Measurements from ENCODE around the gene ADCY9.
A peak's percentile ranks its signal among the peaks of the same experiment; 100 is the strongest.

The ADCY9 gene

DNA sequence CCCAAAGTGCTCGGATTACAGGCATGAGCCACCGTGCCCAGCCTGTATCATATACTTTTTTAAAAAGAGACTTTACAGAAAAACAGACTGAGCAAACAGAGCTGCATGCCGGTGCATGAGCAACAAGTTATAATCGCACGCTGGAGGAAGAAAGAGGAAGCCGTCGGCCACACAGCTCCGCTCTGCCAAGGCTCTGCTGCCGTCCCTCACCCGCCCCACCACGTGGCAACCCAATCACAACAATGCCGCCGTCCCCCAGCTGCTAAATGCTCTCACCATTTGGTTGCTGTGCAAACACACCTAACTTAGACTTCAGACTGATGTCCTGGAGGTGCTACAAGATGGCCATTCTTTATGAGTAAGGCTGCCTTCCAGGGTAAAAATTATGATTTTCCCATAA lies 83.5 kb downstream of the ADCY9 start:
- Histone ChIP-seq H3K4me3 (ENCODE audit: severe bottlenecking) (no peak overlapping the region), H3K4me1 (ENCODE audit: insufficient read depth, poor library complexity, severe bottlenecking) (no peaks in the 10 kb centered on the region), H3K9me3 (ENCODE audit: severe bottlenecking) (no peaks in the 10 kb centered on the region), H3K36me3 (ENCODE audit: low read depth) (no peaks in the 10 kb centered on the region), H3K27ac (ENCODE audit: poor library complexity, severe bottlenecking) (no peak overlapping the region), H3K27me3 (ENCODE audit: insufficient read depth, poor library complexity, severe bottlenecking) (no peaks in the 10 kb centered on the region)
- ATAC-seq (ENCODE audit: low read depth) (peak; percentile 61), DNase-seq (ENCODE audit: low spot score) (no peak)
- TF ChIP-seq, protein P1, sequence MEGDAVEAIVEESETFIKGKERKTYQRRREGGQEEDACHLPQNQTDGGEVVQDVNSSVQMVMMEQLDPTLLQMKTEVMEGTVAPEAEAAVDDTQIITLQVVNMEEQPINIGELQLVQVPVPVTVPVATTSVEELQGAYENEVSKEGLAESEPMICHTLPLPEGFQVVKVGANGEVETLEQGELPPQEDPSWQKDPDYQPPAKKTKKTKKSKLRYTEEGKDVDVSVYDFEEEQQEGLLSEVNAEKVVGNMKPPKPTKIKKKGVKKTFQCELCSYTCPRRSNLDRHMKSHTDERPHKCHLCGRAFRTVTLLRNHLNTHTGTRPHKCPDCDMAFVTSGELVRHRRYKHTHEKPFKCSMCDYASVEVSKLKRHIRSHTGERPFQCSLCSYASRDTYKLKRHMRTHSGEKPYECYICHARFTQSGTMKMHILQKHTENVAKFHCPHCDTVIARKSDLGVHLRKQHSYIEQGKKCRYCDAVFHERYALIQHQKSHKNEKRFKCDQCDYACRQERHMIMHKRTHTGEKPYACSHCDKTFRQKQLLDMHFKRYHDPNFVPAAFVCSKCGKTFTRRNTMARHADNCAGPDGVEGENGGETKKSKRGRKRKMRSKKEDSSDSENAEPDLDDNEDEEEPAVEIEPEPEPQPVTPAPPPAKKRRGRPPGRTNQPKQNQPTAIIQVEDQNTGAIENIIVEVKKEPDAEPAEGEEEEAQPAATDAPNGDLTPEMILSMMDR (IDR thresholded peaks at IDR 0.05; ENCODE audit: poor library complexity, severe bottlenecking), result no peak

GRCh38 chr16:4028144-4028543 lies 88.1 kb downstream of the ADCY9 start:
- ATAC-seq (ENCODE audit: low read depth) (no peak), DNase-seq (ENCODE audit: low spot score) (no peak)
- Histone ChIP-seq H3K4me3 (ENCODE audit: severe bottlenecking) (no peak overlapping the region), H3K4me1 (ENCODE audit: insufficient read depth, poor library complexity, severe bottlenecking) (no peaks in the 10 kb centered on the region), H3K36me3 (ENCODE audit: low read depth) (no peaks in the 10 kb centered on the region), H3K9me3 (ENCODE audit: severe bottlenecking) (no peaks in the 10 kb centered on the region), H3K27ac (ENCODE audit: poor library complexity, severe bottlenecking) (no peak overlapping the region), H3K27me3 (ENCODE audit: insufficient read depth, poor library complexity, severe bottlenecking) (no peaks in the 10 kb centered on the region)
- TF ChIP-seq, protein P1 (IDR thresholded peaks at IDR 0.05; ENCODE audit: poor library complexity, severe bottlenecking), result no peak

GRCh38 chr16:4026854-4027253 lies 89.4 kb downstream of the ADCY9 start:
- no peaks in the 10 kb centered on the region for H3K9me3 ChIP-seq (ENCODE audit: severe bottlenecking)
- DNase-seq (ENCODE audit: low spot score), result no peak
- no peaks in the 10 kb centered on the region for H3K27me3 ChIP-seq (ENCODE audit: insufficient read depth, poor library complexity, severe bottlenecking)
- TF ChIP-seq, protein P1 (IDR thresholded peaks at IDR 0.05; ENCODE audit: poor library complexity, severe bottlenecking), result no peak
- no peak overlapping the region for H3K27ac ChIP-seq (ENCODE audit: poor library complexity, severe bottlenecking)
- H3K4me1 ChIP-seq (ENCODE audit: insufficient read depth, poor library complexity, severe bottlenecking), result no peaks in the 10 kb centered on the region
- no peak overlapping the region for H3K4me3 ChIP-seq (ENCODE audit: severe bottlenecking)
- no peaks in the 10 kb centered on the region for H3K36me3 ChIP-seq (ENCODE audit: low read depth)
- no peak for ATAC-seq (ENCODE audit: low read depth)

GRCh38 chr16:4025428-4025827 lies 90.8 kb downstream of the ADCY9 start:
- no peak for ATAC-seq (ENCODE audit: low read depth)
- Histone ChIP-seq H3K36me3 (ENCODE audit: low read depth) (no peaks in the 10 kb centered on the region), H3K27me3 (ENCODE audit: insufficient read depth, poor library complexity, severe bottlenecking) (no peaks in the 10 kb centered on the region), H3K27ac (ENCODE audit: poor library complexity, severe bottlenecking) (no peak overlapping the region), H3K9me3 (ENCODE audit: severe bottlenecking) (no peaks in the 10 kb centered on the region), H3K4me3 (ENCODE audit: severe bottlenecking) (no peak overlapping the region), H3K4me1 (ENCODE audit: insufficient read depth, poor library complexity, severe bottlenecking) (peaks cover 9% of the 10 kb centered on the region)
- TF ChIP-seq, protein P1 (IDR thresholded peaks at IDR 0.05; ENCODE audit: poor library complexity, severe bottlenecking), result no peak
- no peak for DNase-seq (ENCODE audit: low spot score)

GRCh38 chr16:4021916-4022315 lies 94.3 kb downstream of the ADCY9 start:
- no peaks in the 10 kb centered on the region for H3K36me3 ChIP-seq (ENCODE audit: low read depth)
- no peaks in the 10 kb centered on the region for H3K27me3 ChIP-seq (ENCODE audit: insufficient read depth, poor library complexity, severe bottlenecking)
- TF ChIP-seq, protein P1 (IDR thresholded peaks at IDR 0.05; ENCODE audit: poor library complexity, severe bottlenecking), result no peak
- peaks cover 9% of the 10 kb centered on the region for H3K4me1 ChIP-seq (ENCODE audit: insufficient read depth, poor library complexity, severe bottlenecking)
- H3K9me3 ChIP-seq (ENCODE audit: severe bottlenecking), result no peaks in the 10 kb centered on the region
- no peak for DNase-seq (ENCODE audit: low spot score)
- no peak overlapping the region for H3K27ac ChIP-seq (ENCODE audit: poor library complexity, severe bottlenecking)
- ATAC-seq (ENCODE audit: low read depth), result no peak
- H3K4me3 ChIP-seq (ENCODE audit: severe bottlenecking), result no peak overlapping the region
